HG03064 (cell line): ENCODE measurements around the gene BRD8.
"Not testable (repeated sequence)": the region's sequence is repeated elsewhere in the genome, so short reads cannot be mapped to it uniquely, and the experiment has no call there.

Experiments
- ATAC-seq: cut with Tn5 transposase; IDR thresholded peaks from one replicate; pipeline ENCODE4 v1.9.1; 2021; ENCODE audit warnings: low read depth; ENCODE audit not compliant: unreplicated experiment

BRD8 gene

GRCh38 chr5:138178516-138179276 is at the start of gene BRD8, which contains the start of gene KIF20A:
TSS of gene BRD8 (minus strand) at chr5:138178630. CDS start at chr5:138178614, 16 bp downstream.
TSS of gene KIF20A (plus strand) at chr5:138179112. CDS start at chr5:138179681, 569 bp downstream.
- peak; percentile 82 for ATAC-seq

GRCh38 chr5:138226910-138227309 is 48.5 kb upstream of the BRD8 start:
- no peak for ATAC-seq

GRCh38 chr5:138224712-138225111 is 46.3 kb upstream of the BRD8 start:
- ATAC-seq = no peak

- ATAC-seq = no peak
These were observed 45.1 kb upstream of the BRD8 start for GRCh38 chr5:138223532-138223931.

- no peak for ATAC-seq
These were observed 38.4 kb upstream of the BRD8 start for GRCh38 chr5:138216799-138217198.

GRCh38 chr5:138213161-138214029 is 35.0 kb upstream of the BRD8 start, which contains the start of gene CDC23:
TSS of gene CDC23 (minus strand) at chr5:138213323. CDS start at chr5:138213312, 11 bp downstream.
- ATAC-seq = peak; percentile 96

GRCh38 chr5:138212828-138213160 is 34.4 kb upstream of the BRD8 start:
- peak; percentile 21 for ATAC-seq

GRCh38 chr5:138210985-138211384 is 32.6 kb upstream of the BRD8 start:
- ATAC-seq = no peak

GRCh38 chr5:138193859-138194258 is 15.4 kb upstream of the BRD8 start:
- ATAC-seq = not testable (repeated sequence)

- no peak for ATAC-seq
These were observed 14.4 kb upstream of the BRD8 start for GRCh38 chr5:138192826-138193225.

GRCh38 chr5:138188626-138189025 is 10.2 kb upstream of the BRD8 start:
- ATAC-seq = no peak

GRCh38 chr5:138186002-138186447 is 7.6 kb upstream of the BRD8 start:
- ATAC-seq = no peak

GRCh38 chr5:138182808-138183207 is 4.4 kb upstream of the BRD8 start:
- no peak for ATAC-seq

- ATAC-seq = no peak
These were observed 2.4 kb upstream of the BRD8 start for GRCh38 chr5:138180841-138181240.

- no peak for ATAC-seq
These were observed 1.9 kb upstream of the BRD8 start for GRCh38 chr5:138180183-138180782.

- ATAC-seq = no peak
These were observed 937 bp upstream of the BRD8 start for GRCh38 chr5:138179277-138179857.

GRCh38 chr5:138177941-138178515 is 402 bp downstream of the BRD8 start:
- no peak for ATAC-seq

- no peak for ATAC-seq
These were observed 8.1 kb downstream of the BRD8 start for GRCh38 chr5:138170299-138170698.

GRCh38 chr5:138169124-138169523 is 9.3 kb downstream of the BRD8 start:
- ATAC-seq = no peak

- no peak for ATAC-seq
These were observed 14.7 kb downstream of the BRD8 start for GRCh38 chr5:138163721-138164120.
